ENCODE results near the gene CAPN11. TPM values are rescaled to one million over a fixed set of nuclear protein-coding genes. Genes with fewer than 3 reads are reported as not detected.
A peak's percentile ranks its signal among the peaks of the same experiment; 100 is the strongest.
"Not testable (repeated sequence)": the region's sequence is repeated elsewhere in the genome, so short reads cannot be mapped to it uniquely, and the experiment has no call there.

Gene CAPN11
- total and polyA plus RNA-seq, 9 of the 15 experiments (the other 6 are each of a cell fraction or from before 2014, with no cell fraction given): 0.03 to 0.61 (median 0.17) TPM; not detected in 1

DNA sequence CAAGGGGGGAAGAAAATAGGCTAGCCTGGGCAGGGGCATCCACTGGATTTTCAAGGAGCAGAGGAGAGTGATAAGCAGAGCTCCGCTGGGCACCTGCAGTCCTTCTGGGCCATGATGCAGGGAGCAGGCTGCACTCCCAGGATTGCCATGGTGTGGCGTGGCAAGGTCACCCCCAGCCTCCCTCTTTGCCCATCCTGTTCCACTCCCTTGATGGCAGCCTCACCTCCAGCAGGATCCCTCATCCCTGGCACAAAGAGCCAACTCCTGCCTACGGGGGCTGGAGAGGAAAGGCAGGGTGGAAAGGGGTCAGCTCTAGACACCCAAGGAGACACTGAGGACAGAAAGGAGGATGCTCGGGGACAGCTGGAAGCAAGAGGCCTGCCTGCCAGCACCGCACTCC lies 35.7 kb downstream of the CAPN11 start (continued):
- TF ChIP-seq FOXM1 (IDR thresholded peaks at IDR 0.05; ENCODE audit: low read depth) (no peak), FOXM1 (CRISPR knock-in tag; IDR thresholded peaks at IDR 0.05; ENCODE audit: low read depth) (no peak), ZNF143 (CRISPR knock-in tag; IDR thresholded peaks at IDR 0.05) (no peak), MYC (IDR thresholded peaks at IDR 0.05; ENCODE audit: low read depth, low read length) (no peak), MYC (CRISPR knock-in tag; IDR thresholded peaks at IDR 0.05; ENCODE audit: borderline replicate concordance, low read depth) (no peak)

DNA sequence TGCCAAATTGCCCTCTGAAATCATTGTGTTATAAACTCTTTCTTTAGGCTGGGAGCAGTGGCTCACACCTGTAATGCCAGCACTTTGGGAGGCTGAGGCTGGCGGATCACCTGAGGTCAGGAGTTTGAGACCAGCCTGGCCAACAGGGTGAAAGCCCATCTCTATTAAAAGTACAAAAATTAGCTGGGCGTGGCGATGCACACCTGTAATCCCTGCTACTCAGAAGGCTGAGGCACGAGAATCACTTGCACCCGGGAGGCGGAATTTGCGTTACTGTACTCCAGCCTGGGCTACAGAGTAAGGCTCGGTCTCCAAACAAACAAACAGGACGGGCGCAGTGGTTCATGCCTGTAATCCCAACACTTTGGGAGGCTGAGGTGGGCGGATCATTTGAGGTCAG lies 37.7 kb downstream of the CAPN11 start:
- in situ Hi-C loops (cut with MboI); H3K79me2 ChIP-seq (ENCODE audit: control insufficient read depth, insufficient read depth, low read length); DNase-seq (ENCODE audit: extremely low read depth in 1 of 4, low spot score in 3 of 4); H3K27ac ChIP-seq (ENCODE audit: extremely low read depth, low read depth, low read length); H3K9ac ChIP-seq (ENCODE audit: insufficient read depth in 1 of 2, low read depth in 2 of 2, low read length in 2 of 2); H3K9me3 ChIP-seq (replicated peaks; ENCODE audit: control insufficient read depth, insufficient read depth, low read depth, low read length); ATAC-seq; H3K4me2 ChIP-seq (ENCODE audit: insufficient read depth, low read length); H3K9me1 ChIP-seq (ENCODE audit: control insufficient read depth, insufficient read depth, low read length); H3K4me3 ChIP-seq; FAIRE-seq; H3K36me3 ChIP-seq (ENCODE audit: control insufficient read depth, insufficient read depth, low read length); H2AFZ ChIP-seq (ENCODE audit: low read depth, low read length); BruUV-seq (replicated peaks); H4K20me1 ChIP-seq (replicated peaks; ENCODE audit: control insufficient read depth, insufficient read depth, low read length); H3K27me3 ChIP-seq (ENCODE audit: control insufficient read depth in 2 of 2, insufficient read depth in 2 of 2, low read length in 2 of 2); intact Hi-C loops (cut with micrococcal nuclease): not testable (repeated sequence)
- POLR2A ChIA-PET: interaction anchor here (0.5 to 1.4 kb wide), 4 partner anchors 11 to 51 kb away, joined by 3 to 4 read pairs (median 3); partner anchors contain the start of gene CAPN11
- CTCF ChIA-PET (ENCODE audit: low intra/inter-chr PET ratio): interaction anchor here (0.7 kb wide), 1 partner anchor 23 kb away, joined by 3 read pairs; no protein-coding TSS in a partner anchor
- peaks cover 15 to 20% of the 10 kb centered on the region in 2 experiments for H3K4me1 ChIP-seq (replicated peaks in 1 of 2; ENCODE audit: control insufficient read depth in 2 of 2, insufficient read depth in 2 of 2, low read length in 2 of 2)
- 0 out of 2 replicates have a peak, but pooled peaks have one; percentile 28 for TF ChIP-seq EGR1 (conservative IDR thresholded peaks at IDR 0.05)
- 72% methylated on average over 11 of the region's 11 CpGs for WGBS (ENCODE audit: insufficient coverage, low coverage, missing lambda C conversion rate)

All from K562 (cell line).